ENCODE data around the gene INPP5A.

Gene INPP5A

DNA sequence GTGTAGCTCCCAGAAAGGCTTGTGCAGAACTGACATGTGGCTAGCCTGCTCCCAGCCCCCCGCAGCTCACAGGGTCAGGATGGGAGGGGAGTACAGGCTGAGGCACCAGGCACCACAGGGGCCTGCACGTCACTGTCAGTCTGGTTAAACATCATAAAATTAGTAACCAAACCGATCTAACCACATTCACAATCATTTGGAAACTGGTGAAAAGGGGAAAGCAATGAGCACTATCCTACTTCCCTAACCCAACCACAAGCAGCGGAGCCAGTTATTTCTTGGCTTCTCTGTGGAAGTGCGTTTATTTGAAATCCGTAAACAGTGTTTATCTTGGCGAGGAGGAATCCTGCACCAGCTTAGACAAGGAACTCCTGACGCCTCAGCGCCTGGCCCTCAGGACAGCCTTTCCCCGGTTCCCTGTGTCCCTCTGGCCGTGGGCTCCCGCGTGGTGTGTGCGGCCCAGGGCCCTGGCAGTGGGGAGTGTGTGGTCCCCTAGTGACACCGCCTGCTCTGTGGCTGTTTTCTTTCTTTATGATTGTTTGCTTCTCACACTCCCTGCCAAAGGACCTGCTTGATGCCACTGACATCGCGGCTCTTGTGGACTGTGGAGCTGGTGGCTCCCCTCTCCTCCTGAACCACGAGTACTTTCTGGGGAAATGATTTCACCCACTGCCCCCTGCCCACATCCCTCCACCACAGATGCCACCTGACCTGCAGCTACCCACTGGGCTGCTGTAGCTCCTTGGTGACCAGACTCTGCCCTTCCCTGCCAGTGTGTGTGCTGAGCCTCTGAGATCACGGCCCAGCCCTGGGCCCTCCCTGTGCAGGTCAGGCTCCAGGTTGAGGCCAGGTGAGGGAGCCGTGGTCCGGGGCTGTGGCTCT lies 38.0 kb downstream of the INPP5A start:
- TF ChIP-seq EGR1 (IDR thresholded peaks at IDR 0.05): no peak
- TF ChIP-seq TAF1 (IDR thresholded peaks at IDR 0.05; ENCODE audit: low read depth): no peak
- TF ChIP-seq EP300 (IDR thresholded peaks at IDR 0.05; ENCODE audit: borderline replicate concordance): no peak
- TF ChIP-seq RAD21 (IDR thresholded peaks at IDR 0.05; ENCODE audit: low read depth): no peak
- no peak for TF ChIP-seq YY1 (IDR thresholded peaks at IDR 0.05; ENCODE audit: low read depth)
- TF ChIP-seq, protein P1, sequence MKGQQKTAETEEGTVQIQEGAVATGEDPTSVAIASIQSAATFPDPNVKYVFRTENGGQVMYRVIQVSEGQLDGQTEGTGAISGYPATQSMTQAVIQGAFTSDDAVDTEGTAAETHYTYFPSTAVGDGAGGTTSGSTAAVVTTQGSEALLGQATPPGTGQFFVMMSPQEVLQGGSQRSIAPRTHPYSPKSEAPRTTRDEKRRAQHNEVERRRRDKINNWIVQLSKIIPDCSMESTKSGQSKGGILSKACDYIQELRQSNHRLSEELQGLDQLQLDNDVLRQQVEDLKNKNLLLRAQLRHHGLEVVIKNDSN (IDR thresholded peaks at IDR 0.05): no peak
- no peak for TF ChIP-seq FOXM1 (IDR thresholded peaks at IDR 0.05; ENCODE audit: borderline replicate concordance, low read depth)
- TF ChIP-seq, protein P2, sequence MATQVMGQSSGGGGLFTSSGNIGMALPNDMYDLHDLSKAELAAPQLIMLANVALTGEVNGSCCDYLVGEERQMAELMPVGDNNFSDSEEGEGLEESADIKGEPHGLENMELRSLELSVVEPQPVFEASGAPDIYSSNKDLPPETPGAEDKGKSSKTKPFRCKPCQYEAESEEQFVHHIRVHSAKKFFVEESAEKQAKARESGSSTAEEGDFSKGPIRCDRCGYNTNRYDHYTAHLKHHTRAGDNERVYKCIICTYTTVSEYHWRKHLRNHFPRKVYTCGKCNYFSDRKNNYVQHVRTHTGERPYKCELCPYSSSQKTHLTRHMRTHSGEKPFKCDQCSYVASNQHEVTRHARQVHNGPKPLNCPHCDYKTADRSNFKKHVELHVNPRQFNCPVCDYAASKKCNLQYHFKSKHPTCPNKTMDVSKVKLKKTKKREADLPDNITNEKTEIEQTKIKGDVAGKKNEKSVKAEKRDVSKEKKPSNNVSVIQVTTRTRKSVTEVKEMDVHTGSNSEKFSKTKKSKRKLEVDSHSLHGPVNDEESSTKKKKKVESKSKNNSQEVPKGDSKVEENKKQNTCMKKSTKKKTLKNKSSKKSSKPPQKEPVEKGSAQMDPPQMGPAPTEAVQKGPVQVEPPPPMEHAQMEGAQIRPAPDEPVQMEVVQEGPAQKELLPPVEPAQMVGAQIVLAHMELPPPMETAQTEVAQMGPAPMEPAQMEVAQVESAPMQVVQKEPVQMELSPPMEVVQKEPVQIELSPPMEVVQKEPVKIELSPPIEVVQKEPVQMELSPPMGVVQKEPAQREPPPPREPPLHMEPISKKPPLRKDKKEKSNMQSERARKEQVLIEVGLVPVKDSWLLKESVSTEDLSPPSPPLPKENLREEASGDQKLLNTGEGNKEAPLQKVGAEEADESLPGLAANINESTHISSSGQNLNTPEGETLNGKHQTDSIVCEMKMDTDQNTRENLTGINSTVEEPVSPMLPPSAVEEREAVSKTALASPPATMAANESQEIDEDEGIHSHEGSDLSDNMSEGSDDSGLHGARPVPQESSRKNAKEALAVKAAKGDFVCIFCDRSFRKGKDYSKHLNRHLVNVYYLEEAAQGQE (IDR thresholded peaks at IDR 0.05; ENCODE audit: low read depth): no peak
- no peak for TF ChIP-seq CREB1 (IDR thresholded peaks at IDR 0.05; ENCODE audit: low read depth)

DNA sequence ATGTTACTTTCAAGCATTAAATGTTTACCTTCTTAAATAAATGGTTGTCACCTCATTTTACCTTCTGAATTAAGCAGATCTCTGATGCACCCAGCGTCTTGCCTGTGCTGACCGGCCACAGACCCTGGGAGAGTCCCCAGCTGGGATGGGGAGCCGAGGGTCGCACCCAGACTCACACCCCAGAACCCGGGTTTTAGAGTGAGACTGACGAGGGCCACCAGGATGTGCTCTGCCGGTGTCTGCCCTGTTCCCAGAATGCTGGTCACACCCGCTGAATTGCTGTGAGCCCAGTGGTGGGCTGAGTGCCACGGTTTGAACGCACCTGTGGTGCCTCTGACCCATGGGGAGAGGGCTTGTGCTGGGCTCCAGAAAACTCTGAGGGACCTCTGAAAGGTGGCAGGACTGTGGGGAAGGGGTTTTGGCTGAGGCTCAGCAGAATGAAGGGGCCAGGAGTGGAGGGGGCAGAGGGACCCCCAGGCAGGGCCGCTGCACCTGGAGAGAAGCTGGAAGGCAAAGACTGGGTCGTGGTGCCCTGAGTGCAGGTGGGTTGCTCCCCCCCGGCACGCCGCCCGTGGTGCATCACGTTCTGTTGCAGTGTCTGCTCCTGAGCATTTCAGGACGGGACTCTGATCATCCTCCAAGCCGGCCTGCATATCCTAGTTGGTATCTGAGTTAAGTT lies 39.2 kb downstream of the INPP5A start:
- TF ChIP-seq TEAD4 (IDR thresholded peaks at IDR 0.05) (no peak), CEBPB (IDR thresholded peaks at IDR 0.05) (no peak), FOXM1 (IDR thresholded peaks at IDR 0.05; ENCODE audit: borderline replicate concordance, low read depth) (no peak)

DNA sequence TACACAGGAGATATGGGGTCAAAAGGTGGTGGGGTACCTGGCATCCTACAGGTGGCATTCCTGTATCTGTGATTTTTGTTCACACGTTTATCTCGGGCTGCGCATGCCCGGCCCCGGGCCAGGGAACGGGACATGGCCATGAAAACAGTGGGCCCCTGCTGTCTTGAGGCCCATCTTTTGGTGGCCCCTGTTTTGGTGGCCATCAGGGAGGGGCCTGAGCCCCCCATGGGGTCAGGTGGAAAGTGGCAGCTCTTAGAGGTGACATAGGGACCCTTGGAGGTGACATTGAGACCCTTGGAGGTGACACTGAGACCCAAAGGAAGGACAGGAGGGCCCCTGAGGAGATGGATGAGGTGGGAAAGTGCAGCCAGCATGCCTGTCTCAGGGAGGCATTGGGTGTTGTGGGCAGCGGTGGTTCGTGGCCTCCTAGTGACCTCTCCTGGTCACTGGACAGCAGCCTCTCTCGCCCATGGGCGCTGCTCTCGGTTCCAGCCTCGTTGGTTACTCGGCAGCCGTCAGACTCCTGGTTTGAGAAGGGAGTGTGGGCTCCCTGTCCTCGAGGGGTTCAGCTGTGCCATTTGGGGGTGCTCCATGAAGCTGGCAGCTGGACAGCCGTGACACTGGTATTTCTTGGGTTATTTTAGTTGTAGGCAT lies 39.9 kb downstream of the INPP5A start:
- TF ChIP-seq EP300 (IDR thresholded peaks at IDR 0.05; ENCODE audit: borderline replicate concordance) (no peak), RAD21 (IDR thresholded peaks at IDR 0.05; ENCODE audit: low read depth) (peak; percentile 80), ZBTB7A (IDR thresholded peaks at IDR 0.05; ENCODE audit: low read depth) (0 out of 2 replicates have a peak, but pooled peaks have one; percentile 36)

DNA sequence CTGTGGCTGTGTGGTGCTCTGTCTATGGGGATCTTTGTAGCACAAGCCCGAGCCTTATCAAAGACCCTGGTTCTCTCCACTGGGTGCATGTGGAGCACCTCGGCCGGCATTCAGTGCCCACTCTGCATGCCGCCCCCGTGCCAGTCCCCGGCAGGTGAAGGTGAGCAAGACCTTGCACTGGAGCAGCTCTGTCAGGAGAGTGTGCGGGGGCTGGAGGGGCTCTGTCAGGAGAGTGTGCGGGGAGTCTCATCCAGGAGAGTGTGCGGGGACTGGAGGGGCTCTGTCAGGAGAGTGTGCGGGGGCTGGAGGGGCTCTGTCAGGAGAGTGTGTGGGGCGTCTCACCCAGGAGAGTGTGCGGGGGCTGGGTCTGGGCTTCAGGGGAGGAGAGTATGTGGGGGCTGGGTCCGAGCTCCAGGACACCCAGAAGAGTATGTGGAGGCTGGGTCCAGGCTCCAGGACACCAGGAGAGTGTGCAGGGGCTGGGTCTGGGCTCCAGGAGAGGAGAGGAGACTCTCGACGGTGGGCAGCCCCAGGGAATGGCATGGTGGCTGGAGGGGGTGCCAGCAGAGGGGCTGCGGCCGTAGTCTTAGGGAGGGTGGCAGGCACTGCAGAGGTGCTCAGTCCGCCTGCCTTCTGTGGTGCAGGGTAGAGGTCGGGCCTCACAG lies 40.8 kb downstream of the INPP5A start:
- TF ChIP-seq EGR1 (IDR thresholded peaks at IDR 0.05) (no peak), TEAD4 (IDR thresholded peaks at IDR 0.05) (no peak), YY1 (IDR thresholded peaks at IDR 0.05; ENCODE audit: low read depth) (no peak), TCF12 (IDR thresholded peaks at IDR 0.05; ENCODE audit: low read depth) (no peak), CEBPB (IDR thresholded peaks at IDR 0.05) (no peak), ZBTB7A (IDR thresholded peaks at IDR 0.05; ENCODE audit: low read depth) (no peak), CREB1 (IDR thresholded peaks at IDR 0.05; ENCODE audit: low read depth) (no peak), TAF1 (IDR thresholded peaks at IDR 0.05; ENCODE audit: low read depth) (no peak), NFIC (IDR thresholded peaks at IDR 0.05) (no peak), EP300 (IDR thresholded peaks at IDR 0.05; ENCODE audit: borderline replicate concordance) (no peak), FOXM1 (IDR thresholded peaks at IDR 0.05; ENCODE audit: borderline replicate concordance, low read depth) (no peak), RAD21 (IDR thresholded peaks at IDR 0.05; ENCODE audit: low read depth) (no peak)
- TF ChIP-seq, protein P2 (IDR thresholded peaks at IDR 0.05; ENCODE audit: low read depth): no peak
- TF ChIP-seq, protein P1 (IDR thresholded peaks at IDR 0.05): no peak
- TF ChIP-seq, protein P3, sequence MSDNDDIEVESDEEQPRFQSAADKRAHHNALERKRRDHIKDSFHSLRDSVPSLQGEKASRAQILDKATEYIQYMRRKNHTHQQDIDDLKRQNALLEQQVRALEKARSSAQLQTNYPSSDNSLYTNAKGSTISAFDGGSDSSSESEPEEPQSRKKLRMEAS (IDR thresholded peaks at IDR 0.05): no peak

DNA sequence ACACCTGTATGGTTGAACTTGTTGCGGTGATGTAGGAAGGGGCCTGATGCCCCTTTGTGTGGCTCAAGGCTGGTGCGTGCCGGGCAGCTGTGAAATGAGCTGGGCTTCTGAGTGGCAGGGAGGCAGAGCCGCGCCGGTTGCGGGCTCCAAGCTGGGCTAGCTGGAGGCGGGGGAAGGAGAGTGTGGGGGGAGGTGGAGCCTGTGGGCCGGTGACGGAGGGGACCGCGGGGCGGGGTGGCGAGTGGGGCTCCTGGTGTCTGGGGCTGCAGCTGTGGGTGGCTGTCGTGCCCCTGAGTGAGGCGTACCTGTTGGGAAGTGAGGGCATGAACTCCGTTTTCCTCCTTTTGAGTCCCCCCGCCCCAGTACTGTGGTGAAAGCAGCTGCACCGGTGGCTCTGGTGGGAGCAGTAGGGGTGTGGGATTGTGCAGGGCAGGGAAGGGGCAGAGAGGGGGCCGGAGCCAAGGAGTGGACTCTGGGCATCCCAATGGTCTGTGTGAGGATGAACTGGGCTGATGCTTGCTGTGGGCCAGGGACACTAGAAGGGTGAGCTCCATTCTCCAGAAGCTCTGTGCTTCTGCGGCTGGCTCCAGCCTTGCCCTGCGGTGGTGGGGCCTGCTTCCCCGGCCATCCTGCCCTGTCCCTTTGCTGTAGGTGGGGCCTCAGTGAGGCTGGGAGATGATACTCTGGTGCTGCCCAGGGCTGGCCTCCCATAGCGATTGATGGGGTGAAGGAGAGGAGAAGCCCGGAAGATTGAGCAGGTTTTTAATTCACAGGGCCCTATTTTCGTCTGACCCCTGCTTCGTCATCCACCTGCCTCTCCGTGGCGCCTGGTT lies 41.7 kb downstream of the INPP5A start:
- TF ChIP-seq EP300 (IDR thresholded peaks at IDR 0.05; ENCODE audit: borderline replicate concordance): no peak
- TF ChIP-seq TCF12 (IDR thresholded peaks at IDR 0.05; ENCODE audit: low read depth): no peak
- TF ChIP-seq, protein P3 (IDR thresholded peaks at IDR 0.05): no peak
- no peak for TF ChIP-seq EGR1 (IDR thresholded peaks at IDR 0.05)
